Cardiac muscle cell (in vitro differentiated cells and primary cell): ENCODE measurements around the gene CDCA3. TPM values are rescaled to one million over a fixed set of nuclear protein-coding genes. Genes with fewer than 3 reads are reported as not detected.

Experiments
- DNase-seq, 2 donors: peaks; one replicate each; pipeline versions ENCODE4 v3.0.0 to v3.0.0-alpha.2; 2010 to 2017; ENCODE audit warnings: low read depth in 1 of 2, low spot score in 1 of 2
- H3K27ac ChIP-seq: fragments of 200-600 bp; sonication (generic); 2 replicates; pipeline ENCODE4 v1.5.1; 2016
- H3K27me3 ChIP-seq: fragments of 200-600 bp; sonication (generic); 2 replicates; pipeline ENCODE4 v1.6.0; 2016; ENCODE audit warnings: control low read depth
- H3K36me3 ChIP-seq: fragments of 200-600 bp; sonication (generic); 2 replicates; pipeline ENCODE4 v1.5.1; 2016; ENCODE audit warnings: control low read depth
- H3K4me1 ChIP-seq: fragments of 200-600 bp; sonication (generic); 2 replicates; pipeline ENCODE4 v1.8.1; 2017; ENCODE audit warnings: low read depth, mild to moderate bottlenecking, mixed run types
- H3K4me3 ChIP-seq: fragments of 200-600 bp; sonication (generic); 2 replicates; pipeline ENCODE4 v1.5.1; 2016; ENCODE audit warnings: mild to moderate bottlenecking
- H3K9me3 ChIP-seq: fragments of 200-600 bp; sonication (generic); 2 replicates; pipeline ENCODE4 v1.5.1; 2017; ENCODE audit warnings: low read depth, mild to moderate bottlenecking, control low read depth
- polyA plus RNA-seq: library from polyadenylated mRNA; unstranded; fragments of >200 nt; fragmentation: Nextera tagmentation; extraction: Ambion mirVana; gene quantifications from 2 replicates; pipeline ENCODE4 v1.2.1, GENCODE V29; 2016
- total RNA-seq: library from RNA; depleted of rRNA; stranded (reverse); fragments of >200 nt; gene quantifications from 2 replicates; pipeline ENCODE4 v1.2.3, GENCODE V29; 2016
- TF ChIP-seq, protein P1 (sequence below): IDR thresholded peaks from 2 replicates; pipeline ENCODE4 v1.5.1; 2012; ENCODE audit warnings: low read depth, mild to moderate bottlenecking, low read length

Gene CDCA3
- total and polyA plus RNA-seq, 2 experiments from 2014 or later: 10.4 to 42.8 TPM

GRCh38 chr12:6838854-6839253, 12.2 kb downstream of the CDCA3 start:
- H3K27ac ChIP-seq: no peak overlapping the region
- no peak for DNase-seq
- TF ChIP-seq, protein P1, sequence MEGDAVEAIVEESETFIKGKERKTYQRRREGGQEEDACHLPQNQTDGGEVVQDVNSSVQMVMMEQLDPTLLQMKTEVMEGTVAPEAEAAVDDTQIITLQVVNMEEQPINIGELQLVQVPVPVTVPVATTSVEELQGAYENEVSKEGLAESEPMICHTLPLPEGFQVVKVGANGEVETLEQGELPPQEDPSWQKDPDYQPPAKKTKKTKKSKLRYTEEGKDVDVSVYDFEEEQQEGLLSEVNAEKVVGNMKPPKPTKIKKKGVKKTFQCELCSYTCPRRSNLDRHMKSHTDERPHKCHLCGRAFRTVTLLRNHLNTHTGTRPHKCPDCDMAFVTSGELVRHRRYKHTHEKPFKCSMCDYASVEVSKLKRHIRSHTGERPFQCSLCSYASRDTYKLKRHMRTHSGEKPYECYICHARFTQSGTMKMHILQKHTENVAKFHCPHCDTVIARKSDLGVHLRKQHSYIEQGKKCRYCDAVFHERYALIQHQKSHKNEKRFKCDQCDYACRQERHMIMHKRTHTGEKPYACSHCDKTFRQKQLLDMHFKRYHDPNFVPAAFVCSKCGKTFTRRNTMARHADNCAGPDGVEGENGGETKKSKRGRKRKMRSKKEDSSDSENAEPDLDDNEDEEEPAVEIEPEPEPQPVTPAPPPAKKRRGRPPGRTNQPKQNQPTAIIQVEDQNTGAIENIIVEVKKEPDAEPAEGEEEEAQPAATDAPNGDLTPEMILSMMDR: no peak
- no peak overlapping the region for H3K4me3 ChIP-seq
- no peaks in the 10 kb centered on the region for H3K9me3 ChIP-seq
- peaks cover 14% of the 10 kb centered on the region for H3K4me1 ChIP-seq
- peaks cover 13% of the 10 kb centered on the region for H3K36me3 ChIP-seq
- no peaks in the 10 kb centered on the region for H3K27me3 ChIP-seq

- Histone ChIP-seq H3K27ac (no peak overlapping the region), H3K36me3 (peaks cover 17% of the 10 kb centered on the region), H3K27me3 (no peaks in the 10 kb centered on the region), H3K4me1 (peaks cover 14% of the 10 kb centered on the region), H3K4me3 (no peak overlapping the region), H3K9me3 (no peaks in the 10 kb centered on the region)
- TF ChIP-seq, protein P1: no peak
- no peak for DNase-seq
Observed at GRCh38 chr12:6837370-6838060, 13.6 kb downstream of the CDCA3 start.

DNA sequence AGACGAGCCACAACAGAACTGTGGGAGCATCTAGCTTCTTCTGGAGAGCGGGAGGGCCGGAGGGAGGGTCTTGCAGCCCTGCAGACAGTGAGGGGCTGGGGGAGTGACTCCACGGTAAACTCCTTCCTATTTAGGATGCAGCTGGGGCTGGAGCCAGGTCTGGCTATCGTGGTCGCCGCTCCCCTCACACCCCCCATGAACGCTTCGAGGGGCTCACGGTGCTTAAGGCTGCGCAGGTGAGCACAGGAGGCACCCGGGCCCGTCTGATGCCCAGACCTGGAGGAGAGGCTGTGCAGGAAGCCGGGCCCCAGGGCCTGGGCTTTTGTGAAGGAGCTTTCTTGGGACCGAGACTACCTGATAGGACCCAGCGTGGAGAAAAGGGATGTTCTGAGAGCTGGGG, 14.2 kb downstream of the CDCA3 start:
- H3K4me1 ChIP-seq: peaks cover 14% of the 10 kb centered on the region

GRCh38 chr12:6834873-6835272, 16.2 kb downstream of the CDCA3 start:
- peaks cover 30% of the 10 kb centered on the region for H3K36me3 ChIP-seq
- TF ChIP-seq, protein P1: no peak
- H3K4me1 ChIP-seq: peaks cover 5% of the 10 kb centered on the region
- no peak overlapping the region for H3K27ac ChIP-seq
- H3K9me3 ChIP-seq: no peaks in the 10 kb centered on the region
- no peak overlapping the region for H3K4me3 ChIP-seq
- DNase-seq: no peak
- no peaks in the 10 kb centered on the region for H3K27me3 ChIP-seq

More for the DNA sequence above, 14.2 kb downstream of the CDCA3 start:
- Histone ChIP-seq H3K9me3 (no peaks in the 10 kb centered on the region), H3K36me3 (peaks cover 21% of the 10 kb centered on the region), H3K27ac (no peak overlapping the region), H3K27me3 (no peaks in the 10 kb centered on the region), H3K4me3 (no peak overlapping the region)
- no peak for DNase-seq
- TF ChIP-seq, protein P1: no peak

GRCh38 chr12:6834254-6834653, 16.8 kb downstream of the CDCA3 start:
- H3K4me1 ChIP-seq: peaks cover 4% of the 10 kb centered on the region
- no peak overlapping the region for H3K4me3 ChIP-seq
- TF ChIP-seq, protein P1: no peak
- no peaks in the 10 kb centered on the region for H3K27me3 ChIP-seq
- no peak overlapping the region for H3K27ac ChIP-seq
- DNase-seq: no peak
- H3K9me3 ChIP-seq: no peaks in the 10 kb centered on the region
- H3K36me3 ChIP-seq: peaks cover 27% of the 10 kb centered on the region
